Raji (cell line): ENCODE measurements around the gene ASCC3.

Experiments
- POLR2A ChIP-seq: IDR thresholded peaks from 2 replicates; pipeline ENCODE4 v1.6.1; 2011; ENCODE audit warnings: low read depth, low read length, control low read depth; ENCODE audit not compliant: insufficient read depth

The ASCC3 gene

GRCh38 chr6:100899202-100899601, 18.1 kb upstream of the ASCC3 start:
- TF ChIP-seq POLR2A = no peak

- TF ChIP-seq POLR2A = no peak
Observed at GRCh38 chr6:100897671-100898070, 16.5 kb upstream of the ASCC3 start.

- no peak for TF ChIP-seq POLR2A
Observed at GRCh38 chr6:100893743-100894142, 12.6 kb upstream of the ASCC3 start.

GRCh38 chr6:100892693-100893092, 11.6 kb upstream of the ASCC3 start:
- TF ChIP-seq POLR2A = no peak

GRCh38 chr6:100892116-100892515, 11.0 kb upstream of the ASCC3 start:
- no peak for TF ChIP-seq POLR2A

GRCh38 chr6:100891079-100891478, 9.9 kb upstream of the ASCC3 start:
- TF ChIP-seq POLR2A = no peak

- no peak for TF ChIP-seq POLR2A
Observed at GRCh38 chr6:100889351-100889750, 8.2 kb upstream of the ASCC3 start.

- TF ChIP-seq POLR2A = no peak
Observed at GRCh38 chr6:100886076-100886475, 4.9 kb upstream of the ASCC3 start.

- no peak for TF ChIP-seq POLR2A
Observed at GRCh38 chr6:100883347-100883746, 2.2 kb upstream of the ASCC3 start.

GRCh38 chr6:100881707-100882040, 545 bp upstream of the ASCC3 start:
- TF ChIP-seq POLR2A = no peak

GRCh38 chr6:100880149-100880852, 828 bp downstream of the ASCC3 start:
- no peak for TF ChIP-seq POLR2A

- no peak for TF ChIP-seq POLR2A
Observed at GRCh38 chr6:100879317-100879716, 1.8 kb downstream of the ASCC3 start.

GRCh38 chr6:100877851-100878250, 3.3 kb downstream of the ASCC3 start:
- no peak for TF ChIP-seq POLR2A

- no peak for TF ChIP-seq POLR2A
Observed at GRCh38 chr6:100876251-100876650, 4.9 kb downstream of the ASCC3 start.

GRCh38 chr6:100865525-100865924, 15.6 kb downstream of the ASCC3 start:
- TF ChIP-seq POLR2A = no peak

GRCh38 chr6:100862063-100862462, 19.1 kb downstream of the ASCC3 start:
- no peak for TF ChIP-seq POLR2A

- TF ChIP-seq POLR2A = no peak
Observed at GRCh38 chr6:100856146-100856545, 25.0 kb downstream of the ASCC3 start.
